PC-3 (cell line): ENCODE results near the gene GOLGA7B. TPM values are rescaled to one million over a fixed set of nuclear protein-coding genes. Genes with fewer than 3 reads are reported as not detected.

Experiments
- ATAC-seq: fragments of 200-7000 bp; cut with Tn5 transposase; 2 replicates; pipeline ENCODE4 v1.9.1; 2020; ENCODE audit warnings: mild to moderate bottlenecking, moderate library complexity
- BruUV-seq: library from RNA; stranded (reverse); fragments of 400-500 nt; replicated peaks from 2 replicates; lab custom pipeline; 2021; lab: Mats Ljungman, UMichigan
- CTCF ChIA-PET: fragments of 300-600 bp; sonication (Branson Sonifier 250); formaldehyde crosslinking; loops from one replicate; lab custom pipeline; 2022; ENCODE audit warnings: antibody characterized with exemption; lab: Charles Lee
- POLR2A ChIA-PET: fragments of 300-600 bp; sonication (Branson Sonifier 250); formaldehyde crosslinking; loops from one replicate; lab custom pipeline; 2022; ENCODE audit warnings: antibody characterized with exemption; ENCODE audit not compliant: unreplicated experiment; lab: Charles Lee
- DNase-seq: peaks from one replicate; pipeline ENCODE4 v3.0.0-alpha.2; 2015
- H2AFZ ChIP-seq: fragments of 300-600 bp; sonication (generic); 2 replicates; pipeline ENCODE4 v1.6.0; 2016; ENCODE audit warnings: antibody characterized with exemption, low read length
- H3F3A ChIP-seq: fragments of 300-600 bp; sonication (generic); one replicate; pipeline ENCODE4 v1.6.0; 2017; ENCODE audit warnings: antibody characterized with exemption, low read length, control low read depth, mild to moderate bottlenecking; ENCODE audit not compliant: unreplicated experiment
- H3K27ac ChIP-seq: fragments of 300-600 bp; sonication (generic); 2 replicates; pipeline ENCODE4 v1.5.1; 2016; ENCODE audit warnings: mild to moderate bottlenecking, low read length
- H3K27me3 ChIP-seq: fragments of 300-600 bp; sonication (generic); 2 replicates; pipeline ENCODE4 v1.6.1; 2016; ENCODE audit warnings: low read length, mixed read lengths
- H3K36me3 ChIP-seq: fragments of 300-600 bp; sonication (generic); 2 replicates; pipeline ENCODE4 v1.6.1; 2016; ENCODE audit warnings: low read depth, mixed run types, low read length, mixed read lengths
- H3K4me1 ChIP-seq: fragments of 300-600 bp; sonication (generic); 2 replicates; pipeline ENCODE4 v1.5.1; 2016; ENCODE audit warnings: low read length; ENCODE audit not compliant: insufficient read depth
- H3K4me2 ChIP-seq: fragments of 300-600 bp; sonication (generic); 2 replicates; pipeline ENCODE4 v1.6.0; 2016; ENCODE audit warnings: low read length
- H3K4me3 ChIP-seq: fragments of 300-600 bp; sonication (generic); 2 replicates; pipeline ENCODE4 v1.5.1; 2016; ENCODE audit warnings: mild to moderate bottlenecking, low read length, mixed read lengths
- H3K79me2 ChIP-seq: fragments of 300-600 bp; sonication (generic); 2 replicates; pipeline ENCODE4 v1.6.1; 2017; ENCODE audit warnings: low read length, mixed read lengths
- H3K9ac ChIP-seq: fragments of 300-600 bp; sonication (generic); 2 replicates; pipeline ENCODE4 v1.6.0; 2016; ENCODE audit warnings: mild to moderate bottlenecking, low read length
- H3K9me2 ChIP-seq: fragments of 300-600 bp; sonication (generic); replicated peaks from 2 replicates; pipeline ENCODE4 v1.6.1; 2016; ENCODE audit warnings: mixed run types, low read length, mixed read lengths
- H3K9me3 ChIP-seq: fragments of 300-600 bp; sonication (generic); 2 replicates; pipeline ENCODE4 v1.6.1; 2016; ENCODE audit warnings: low read length, mixed read lengths
- H4K20me1 ChIP-seq: fragments of 300-600 bp; sonication (generic); 2 replicates; pipeline ENCODE4 v1.6.1; 2016; ENCODE audit warnings: low read length, mixed read lengths
- CTCF ChIP-seq: fragments of 300-600 bp; sonication (generic); conservative IDR thresholded peaks from 2 replicates; pipeline ENCODE4 v1.5.1; 2017; ENCODE audit warnings: antibody characterized with exemption, low read depth, mild to moderate bottlenecking, low read length
- EZH2 ChIP-seq: fragments of 300-600 bp; sonication (generic); IDR thresholded peaks from one replicate; pipeline ENCODE4 v1.6.1; 2017; ENCODE audit warnings: antibody characterized with exemption, mild to moderate bottlenecking, low read length; ENCODE audit not compliant: unreplicated experiment
- EZH2phosphoT487 ChIP-seq: fragments of 300-600 bp; sonication (generic); IDR thresholded peaks from 2 replicates; pipeline ENCODE4 v1.6.1; 2018; ENCODE audit warnings: mild to moderate bottlenecking, antibody characterized with exemption, low read length, borderline replicate concordance
- intact Hi-C: fragments of 100-400 bp; cut with micrococcal nuclease; formaldehyde crosslinking; loops from 2 replicates; pipeline ENCODE4 v1.9.0; 2023
- total RNA-seq: library from RNA; depleted of rRNA; stranded (reverse); fragments of >200 nt; gene quantifications from 2 replicates; pipeline ENCODE4 v1.2.3, GENCODE V29; 2014

Gene GOLGA7B
- total RNA-seq, 1 experiment from 2014 or later: 0.26 TPM

- POLR2A ChIA-PET: no interaction called here
- H3K4me2 ChIP-seq: no peak overlapping the region
- H3K9me3 ChIP-seq: no peaks in the 10 kb centered on the region
- no peaks in the 10 kb centered on the region for H3K79me2 ChIP-seq
- DNase-seq: no peak
- BruUV-seq: no TSS peak
- H3K4me3 ChIP-seq: no peak overlapping the region
- no peak overlapping the region for H3K27ac ChIP-seq
- CTCF ChIA-PET: no interaction called here
- no peaks in the 10 kb centered on the region for H3F3A ChIP-seq
- no peaks in the 10 kb centered on the region for H3K27me3 ChIP-seq
- peaks cover 3% of the 10 kb centered on the region; the same call in 1 of the 2 replicates for H3K4me1 ChIP-seq
- ATAC-seq: no peak
- no peak overlapping the region for H2AFZ ChIP-seq
- H3K36me3 ChIP-seq: no peaks in the 10 kb centered on the region
- no peaks in the 10 kb centered on the region for H3K9me2 ChIP-seq
- H4K20me1 ChIP-seq: no peaks in the 10 kb centered on the region
- TF ChIP-seq CTCF (no peak), EZH2phosphoT487 (no peak), EZH2 (no peak)
- no peak overlapping the region for H3K9ac ChIP-seq
- intact Hi-C loops: no loop called here
Observed at GRCh38 chr10:97851341-97852001, 1.8 kb downstream of the GOLGA7B start.

- Histone ChIP-seq H3K9ac (no peak overlapping the region), H3K27me3 (no peaks in the 10 kb centered on the region), H3F3A (no peaks in the 10 kb centered on the region), H3K4me1 (peaks cover 3% of the 10 kb centered on the region; the same call in 1 of the 2 replicates), H3K4me2 (no peak overlapping the region), H3K79me2 (no peaks in the 10 kb centered on the region), H2AFZ (no peak overlapping the region), H3K27ac (no peak overlapping the region), H3K9me2 (no peaks in the 10 kb centered on the region), H3K9me3 (no peaks in the 10 kb centered on the region), H4K20me1 (no peaks in the 10 kb centered on the region), H3K4me3 (no peak overlapping the region), H3K36me3 (no peaks in the 10 kb centered on the region)
- BruUV-seq: no TSS peak
- intact Hi-C loops: no loop called here
- no peak for DNase-seq
- no peak for TF ChIP-seq EZH2phosphoT487
- TF ChIP-seq EZH2: no peak
- ChIA-PET POLR2A (no interaction called here), CTCF (no interaction called here)
- ATAC-seq: no peak
Observed at GRCh38 chr10:97852277-97852676, 2.6 kb downstream of the GOLGA7B start.

GRCh38 chr10:97852840-97853405 lies 3.3 kb downstream of the GOLGA7B start:
- peaks cover 6% of the 10 kb centered on the region; the same call in 1 of the 2 replicates for H3K4me1 ChIP-seq
- intact Hi-C loops: no loop called here
- CTCF ChIA-PET: no interaction called here

More at GRCh38 chr10:97852840-97853405, 3.3 kb downstream of the GOLGA7B start:
- no peaks in the 10 kb centered on the region for H3K36me3 ChIP-seq
- H3K4me2 ChIP-seq: no peak overlapping the region
- H3K9ac ChIP-seq: no peak overlapping the region
- no TSS peak for BruUV-seq
- no peak overlapping the region for H2AFZ ChIP-seq
- TF ChIP-seq EZH2phosphoT487: no peak
- TF ChIP-seq EZH2: no peak
- TF ChIP-seq CTCF: no peak
- POLR2A ChIA-PET: no interaction called here
- H3K9me2 ChIP-seq: no peaks in the 10 kb centered on the region
- no peaks in the 10 kb centered on the region for H3F3A ChIP-seq
- no peak overlapping the region for H3K4me3 ChIP-seq
- ATAC-seq (no peak), DNase-seq (no peak)
- no peaks in the 10 kb centered on the region for H3K27me3 ChIP-seq
- no peaks in the 10 kb centered on the region for H3K79me2 ChIP-seq
- H4K20me1 ChIP-seq: no peaks in the 10 kb centered on the region
- H3K9me3 ChIP-seq: no peaks in the 10 kb centered on the region
- no peak overlapping the region for H3K27ac ChIP-seq
